Peyer's patch (tissue), 4 donors: Measurements from ENCODE around the gene ZNF70.

Experiments
- CTCF ChIP-seq, 6 experiments: fragments of 450-650 bp in 4 of 6; fragments of 200-600 bp in 2 of 6; sonication (generic) in 1 of 6; IDR thresholded peaks; one replicate each; pipeline ENCODE4 v1.5.1; 2017 to 2019; ENCODE audit warnings: antibody characterized with exemption in 6 of 6, mild to moderate bottlenecking in 3 of 6, moderate library complexity in 1 of 6
- POLR2A ChIP-seq, 2 donors: fragments of 450-650 bp; IDR thresholded peaks; one replicate each; pipeline ENCODE4 v1.5.1; 2017; ENCODE audit warnings: antibody characterized with exemption in 2 of 2, mild to moderate bottlenecking in 2 of 2, moderate library complexity in 2 of 2

GRCh38 chr22:23720855-23721254, 30.1 kb downstream of the ZNF70 start:
- TF ChIP-seq CTCF (IDR thresholded peaks at IDR 0.05) (no peak), POLR2A (IDR thresholded peaks at IDR 0.05) (no peak)
